ENCODE measurements around the gene PDE2A.

PDE2A gene

GRCh38 chr11:72634016-72634415, 40.2 kb downstream of the PDE2A start:
- DNase-seq: no peak

GRCh38 chr11:72633068-72633467, 41.2 kb downstream of the PDE2A start:
- no peak for DNase-seq

- no peak for DNase-seq
Measured at GRCh38 chr11:72631806-72632731, 42.2 kb downstream of the PDE2A start.

GRCh38 chr11:72630104-72630852, 43.9 kb downstream of the PDE2A start:
- no peak for DNase-seq

GRCh38 chr11:72629266-72629665, 45.0 kb downstream of the PDE2A start:
- no peak for DNase-seq

- DNase-seq: no peak
Measured at GRCh38 chr11:72627594-72628281, 46.5 kb downstream of the PDE2A start.

- no peak for DNase-seq
Measured at GRCh38 chr11:72626414-72626936, 47.7 kb downstream of the PDE2A start.

- peak; percentile 28 for DNase-seq
Measured at GRCh38 chr11:72625691-72626413, 48.4 kb downstream of the PDE2A start.

- no peak for DNase-seq
Measured at GRCh38 chr11:72624496-72625201, 49.6 kb downstream of the PDE2A start.

GRCh38 chr11:72623052-72623451, 51.2 kb downstream of the PDE2A start:
- DNase-seq: no peak

GRCh38 chr11:72621008-72621610, 53.1 kb downstream of the PDE2A start:
- no peak for DNase-seq

GRCh38 chr11:72618803-72619202, 55.4 kb downstream of the PDE2A start:
- DNase-seq: no peak

- DNase-seq: peak; percentile 58
Measured at GRCh38 chr11:72617080-72617762, 57.0 kb downstream of the PDE2A start.

- DNase-seq: no peak
Measured at GRCh38 chr11:72616655-72617054, 57.6 kb downstream of the PDE2A start.

- DNase-seq: no peak
Measured at GRCh38 chr11:72615329-72615728, 58.9 kb downstream of the PDE2A start.

GRCh38 chr11:72614381-72614780, 59.8 kb downstream of the PDE2A start:
- DNase-seq: no peak

- DNase-seq: no peak
Measured at GRCh38 chr11:72613977-72614376, 60.2 kb downstream of the PDE2A start.

GRCh38 chr11:72613450-72613849, 60.8 kb downstream of the PDE2A start:
- DNase-seq: no peak

GRCh38 chr11:72609476-72609875, 64.7 kb downstream of the PDE2A start:
- no peak for DNase-seq

GRCh38 chr11:72609045-72609444, 65.2 kb downstream of the PDE2A start:
- no peak for DNase-seq

- no peak for DNase-seq
Measured at GRCh38 chr11:72607496-72607895, 66.7 kb downstream of the PDE2A start.
